Adrenal gland (tissue), 5 donors: ENCODE measurements around the gene ARID5B.

Source experiments
- POLR2A ChIP-seq, 2 donors: fragments of 450-650 bp; IDR thresholded peaks; one replicate each; pipeline ENCODE4 v1.6.1; 2017; ENCODE audit warnings: antibody characterized with exemption in 2 of 2, mild to moderate bottlenecking in 2 of 2, moderate library complexity in 1 of 2
- TF ChIP-seq, protein P1 (sequence below), 6 experiments: fragments of 450-650 bp in 4 of 6; fragments of 200-600 bp in 2 of 6; sonication (generic) in 1 of 6; IDR thresholded peaks; 1 replicate in 5 of 6; 2 replicates in 1 of 6; pipeline versions ENCODE4 v1.5.1 to v1.8.0; 2016 to 2021; ENCODE audit warnings: antibody characterized with exemption in 6 of 6, mild to moderate bottlenecking in 2 of 6, moderate library complexity in 1 of 6
- donor health status: DM: no; HTN: no; CAD: no.

DNA sequence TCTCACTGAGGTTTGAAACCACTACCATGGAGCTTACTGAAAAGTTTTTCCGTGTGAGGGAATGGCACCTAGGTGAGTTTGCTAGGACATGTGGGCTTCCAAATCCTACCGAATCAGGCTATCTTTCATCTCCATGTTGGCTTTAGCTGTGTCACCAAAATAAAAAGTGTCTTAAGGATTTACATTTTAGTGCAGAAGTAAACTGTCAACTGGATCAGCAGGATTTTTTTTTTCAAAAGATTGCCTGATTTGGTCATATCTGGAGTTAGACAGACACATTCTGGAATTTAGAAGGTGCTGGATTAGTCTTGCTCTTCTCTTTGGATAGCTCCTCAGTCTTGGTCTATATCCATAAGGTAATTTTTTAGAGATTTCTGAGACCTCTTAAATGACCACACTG is 5.5 kb downstream of the ARID5B start:
- TF ChIP-seq, protein P1, sequence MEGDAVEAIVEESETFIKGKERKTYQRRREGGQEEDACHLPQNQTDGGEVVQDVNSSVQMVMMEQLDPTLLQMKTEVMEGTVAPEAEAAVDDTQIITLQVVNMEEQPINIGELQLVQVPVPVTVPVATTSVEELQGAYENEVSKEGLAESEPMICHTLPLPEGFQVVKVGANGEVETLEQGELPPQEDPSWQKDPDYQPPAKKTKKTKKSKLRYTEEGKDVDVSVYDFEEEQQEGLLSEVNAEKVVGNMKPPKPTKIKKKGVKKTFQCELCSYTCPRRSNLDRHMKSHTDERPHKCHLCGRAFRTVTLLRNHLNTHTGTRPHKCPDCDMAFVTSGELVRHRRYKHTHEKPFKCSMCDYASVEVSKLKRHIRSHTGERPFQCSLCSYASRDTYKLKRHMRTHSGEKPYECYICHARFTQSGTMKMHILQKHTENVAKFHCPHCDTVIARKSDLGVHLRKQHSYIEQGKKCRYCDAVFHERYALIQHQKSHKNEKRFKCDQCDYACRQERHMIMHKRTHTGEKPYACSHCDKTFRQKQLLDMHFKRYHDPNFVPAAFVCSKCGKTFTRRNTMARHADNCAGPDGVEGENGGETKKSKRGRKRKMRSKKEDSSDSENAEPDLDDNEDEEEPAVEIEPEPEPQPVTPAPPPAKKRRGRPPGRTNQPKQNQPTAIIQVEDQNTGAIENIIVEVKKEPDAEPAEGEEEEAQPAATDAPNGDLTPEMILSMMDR (IDR thresholded peaks at IDR 0.05), result no peak
- TF ChIP-seq POLR2A (IDR thresholded peaks at IDR 0.05), result no peak
